GM12864 (cell line): ENCODE data around the gene FES.
"Not testable (repeated sequence)": the region's sequence is repeated elsewhere in the genome, so short reads cannot be mapped to it uniquely, and the experiment has no call there.

ENCODE experiments used
- DNase-seq: peaks from one replicate; pipeline ENCODE4 v3.0.0-alpha.2; 2011; ENCODE audit warnings: low read depth
- H3K4me3 ChIP-seq: 2 replicates; pipeline ENCODE4 v1.5.1; 2011; ENCODE audit warnings: mild to moderate bottlenecking, low read depth, low read length, control low read depth
- TF ChIP-seq, protein P1 (sequence below): IDR thresholded peaks from 2 replicates; pipeline ENCODE4 v1.5.1; 2011; ENCODE audit warnings: low read depth, mild to moderate bottlenecking, moderate library complexity, low read length, control low read depth, inconsistent platforms; ENCODE audit errors: missing control alignments

The FES gene

DNA sequence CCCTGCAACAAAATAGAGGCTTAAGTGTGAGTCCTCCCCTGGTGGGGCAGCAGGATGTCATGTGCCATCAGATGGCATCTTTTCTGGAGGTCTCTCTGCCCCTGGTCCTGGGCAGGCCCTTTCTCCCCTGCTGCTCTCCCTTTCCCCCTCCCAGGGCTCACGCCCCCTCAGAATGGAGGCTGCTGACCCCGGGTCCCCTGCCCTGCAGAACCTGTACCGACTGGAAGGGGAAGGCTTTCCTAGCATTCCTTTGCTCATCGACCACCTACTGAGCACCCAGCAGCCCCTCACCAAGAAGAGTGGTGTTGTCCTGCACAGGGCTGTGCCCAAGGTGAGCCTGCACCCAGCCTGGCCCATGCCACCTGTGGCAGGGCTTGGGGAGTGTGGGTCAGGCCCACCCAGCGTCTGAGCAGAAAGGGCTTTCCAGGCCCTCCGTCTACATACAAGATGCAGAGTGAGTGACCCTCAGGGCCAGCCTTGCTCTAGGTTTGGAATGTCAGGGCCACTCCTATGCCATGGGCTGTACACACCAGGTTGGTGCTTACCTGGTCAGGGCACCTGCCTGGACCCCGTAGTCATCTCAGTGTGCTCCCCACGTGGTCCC, 7.1 kb downstream of the FES start:
- TF ChIP-seq, protein P1, sequence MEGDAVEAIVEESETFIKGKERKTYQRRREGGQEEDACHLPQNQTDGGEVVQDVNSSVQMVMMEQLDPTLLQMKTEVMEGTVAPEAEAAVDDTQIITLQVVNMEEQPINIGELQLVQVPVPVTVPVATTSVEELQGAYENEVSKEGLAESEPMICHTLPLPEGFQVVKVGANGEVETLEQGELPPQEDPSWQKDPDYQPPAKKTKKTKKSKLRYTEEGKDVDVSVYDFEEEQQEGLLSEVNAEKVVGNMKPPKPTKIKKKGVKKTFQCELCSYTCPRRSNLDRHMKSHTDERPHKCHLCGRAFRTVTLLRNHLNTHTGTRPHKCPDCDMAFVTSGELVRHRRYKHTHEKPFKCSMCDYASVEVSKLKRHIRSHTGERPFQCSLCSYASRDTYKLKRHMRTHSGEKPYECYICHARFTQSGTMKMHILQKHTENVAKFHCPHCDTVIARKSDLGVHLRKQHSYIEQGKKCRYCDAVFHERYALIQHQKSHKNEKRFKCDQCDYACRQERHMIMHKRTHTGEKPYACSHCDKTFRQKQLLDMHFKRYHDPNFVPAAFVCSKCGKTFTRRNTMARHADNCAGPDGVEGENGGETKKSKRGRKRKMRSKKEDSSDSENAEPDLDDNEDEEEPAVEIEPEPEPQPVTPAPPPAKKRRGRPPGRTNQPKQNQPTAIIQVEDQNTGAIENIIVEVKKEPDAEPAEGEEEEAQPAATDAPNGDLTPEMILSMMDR, result no peak
- DNase-seq, result no peak

DNA sequence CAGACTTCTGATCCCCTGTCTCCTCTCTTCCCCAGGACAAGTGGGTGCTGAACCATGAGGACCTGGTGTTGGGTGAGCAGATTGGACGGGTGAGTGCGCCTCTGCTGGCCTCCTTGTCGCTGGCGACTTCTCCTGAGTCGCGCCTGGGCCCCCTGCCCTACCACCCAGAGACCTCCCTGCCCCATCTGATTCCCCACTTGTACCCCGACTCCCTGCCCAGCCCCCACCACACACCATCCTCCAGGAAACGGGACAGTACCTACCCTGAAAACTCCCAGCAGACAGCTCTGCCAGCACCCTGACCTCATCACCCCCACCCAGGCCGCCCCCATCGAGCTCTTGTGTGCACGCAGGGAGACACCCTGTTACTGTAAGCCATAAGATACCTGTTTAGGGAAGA, 7.7 kb downstream of the FES start:
- TF ChIP-seq, protein P1, result no peak
- DNase-seq, result no peak
- H3K4me3 ChIP-seq, result no peak overlapping the region

More for the DNA sequence above, 7.1 kb downstream of the FES start:
- no peak overlapping the region for H3K4me3 ChIP-seq

DNA sequence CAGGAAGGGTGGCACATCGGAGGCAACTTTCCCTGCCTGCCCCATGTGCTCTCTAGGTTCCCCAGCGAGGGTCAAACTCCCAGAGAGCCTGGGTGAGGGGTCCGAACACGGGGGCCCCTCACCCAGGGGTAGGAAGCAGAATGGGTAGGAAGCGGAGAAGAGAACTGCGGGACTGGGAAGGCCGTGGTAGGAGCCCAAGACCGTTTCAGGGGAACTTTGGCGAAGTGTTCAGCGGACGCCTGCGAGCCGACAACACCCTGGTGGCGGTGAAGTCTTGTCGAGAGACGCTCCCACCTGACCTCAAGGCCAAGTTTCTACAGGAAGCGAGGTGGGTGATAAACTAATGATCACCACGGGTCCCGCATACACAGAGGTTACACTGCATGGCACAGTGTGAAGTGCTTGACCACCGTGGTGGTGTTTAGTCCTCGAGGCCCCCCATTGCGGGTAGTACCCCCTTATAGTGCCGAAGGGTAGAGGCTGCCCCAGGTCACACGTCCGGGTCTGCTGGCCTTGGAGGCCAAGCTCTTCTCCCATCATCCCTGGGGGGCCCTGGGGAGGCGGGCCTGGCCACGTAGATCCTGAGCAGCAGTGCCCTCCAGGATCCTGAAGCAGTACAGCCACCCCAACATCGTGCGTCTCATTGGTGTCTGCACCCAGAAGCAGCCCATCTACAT, 8.3 kb downstream of the FES start:
- no peak for DNase-seq
- TF ChIP-seq, protein P1, result no peak
- H3K4me3 ChIP-seq, result no peak overlapping the region

DNA sequence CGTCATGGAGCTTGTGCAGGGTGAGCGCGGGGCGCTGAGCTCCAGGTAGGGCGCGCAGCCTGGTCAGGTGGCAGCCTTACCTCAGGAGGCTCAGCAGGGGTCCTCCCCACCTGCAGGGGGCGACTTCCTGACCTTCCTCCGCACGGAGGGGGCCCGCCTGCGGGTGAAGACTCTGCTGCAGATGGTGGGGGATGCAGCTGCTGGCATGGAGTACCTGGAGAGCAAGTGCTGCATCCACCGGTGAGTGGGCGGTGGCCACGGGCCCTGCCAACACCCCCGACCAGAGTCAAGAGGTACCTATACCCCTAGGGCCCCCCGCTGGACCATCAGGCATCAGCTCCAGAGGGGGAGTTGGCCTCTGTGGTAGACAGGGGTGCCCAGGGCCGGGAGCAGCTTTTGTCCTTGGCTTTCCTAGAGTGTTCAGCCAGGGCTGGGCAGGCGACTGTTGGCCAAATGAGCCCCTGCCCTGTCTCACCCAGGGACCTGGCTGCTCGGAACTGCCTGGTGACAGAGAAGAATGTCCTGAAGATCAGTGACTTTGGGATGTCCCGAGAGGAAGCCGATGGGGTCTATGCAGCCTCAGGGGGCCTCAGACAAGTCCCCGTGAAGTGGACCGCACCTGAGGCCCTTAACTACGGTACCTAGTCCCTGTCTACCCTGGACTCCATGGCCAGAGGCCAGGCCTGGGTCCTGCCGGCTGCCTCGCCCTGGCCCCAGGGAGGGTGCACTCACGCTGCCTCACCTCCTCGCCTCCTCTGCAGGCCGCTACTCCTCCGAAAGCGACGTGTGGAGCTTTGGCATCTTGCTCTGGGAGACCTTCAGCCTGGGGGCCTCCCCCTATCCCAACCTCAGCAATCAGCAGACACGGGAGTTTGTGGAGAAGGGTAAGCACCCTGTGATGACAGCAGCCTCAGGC, 9.1 kb downstream of the FES start:
- DNase-seq, result no peak
- TF ChIP-seq, protein P1, result peak; percentile 31
- H3K4me3 ChIP-seq, result no peak overlapping the region

DNA sequence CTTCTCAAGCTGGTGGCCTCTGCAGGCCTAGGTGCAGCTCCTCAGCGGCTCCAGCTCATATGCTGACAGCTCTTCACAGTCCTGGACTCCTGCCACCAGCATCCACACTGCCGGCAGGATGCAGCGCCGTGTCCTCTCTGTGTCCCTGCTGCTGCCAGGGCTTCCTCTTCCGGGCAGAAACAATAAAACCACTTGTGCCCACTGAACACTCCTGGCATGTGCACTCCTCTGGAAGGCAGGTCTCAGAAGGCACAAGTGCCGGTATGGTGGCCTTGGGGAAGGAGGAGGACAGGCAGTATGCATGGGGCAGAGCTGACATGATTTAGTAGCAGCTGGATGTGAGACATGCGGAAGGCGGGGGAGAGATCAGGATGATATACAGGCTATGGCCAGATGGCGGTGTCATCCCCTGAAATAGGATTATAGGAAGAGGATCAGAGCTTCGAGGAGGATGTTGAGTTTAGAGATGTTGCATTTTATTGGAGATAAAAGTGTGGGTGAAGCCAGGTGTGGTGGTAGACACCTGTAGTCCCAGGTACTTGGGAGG, 11.3 kb downstream of the FES start:
- DNase-seq, result no peak
- H3K4me3 ChIP-seq, result no peak overlapping the region
- TF ChIP-seq, protein P1, result no peak

DNA sequence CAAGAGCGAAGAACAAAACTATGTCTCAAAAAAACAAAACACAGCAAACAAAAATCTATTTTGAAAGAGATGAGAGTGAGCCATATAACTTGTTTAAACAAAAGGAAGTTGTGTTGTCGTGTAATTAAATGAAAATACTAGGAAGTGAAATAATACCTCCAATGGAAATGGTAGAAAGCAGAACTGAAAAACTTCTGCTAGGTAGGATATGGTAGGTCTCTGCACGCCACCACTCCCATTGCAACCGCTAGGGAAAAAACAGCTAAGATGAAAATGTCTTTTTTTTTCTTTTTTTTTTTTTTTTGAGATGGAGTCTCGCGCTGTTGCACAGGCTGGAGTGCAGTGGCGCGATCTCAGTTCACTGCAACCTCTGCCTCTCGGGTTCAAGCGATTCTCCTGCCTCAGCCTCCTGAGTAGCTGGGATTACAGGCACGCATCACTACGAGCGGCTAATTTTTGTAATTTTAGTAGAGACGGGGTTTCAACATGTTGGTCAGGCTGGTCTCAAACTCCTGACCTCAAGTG, 12.9 kb downstream of the FES start:
- DNase-seq, result peak; percentile 76
- not testable (repeated sequence) for H3K4me3 ChIP-seq
- TF ChIP-seq, protein P1, result peak; percentile 17
